Endothelial cell of umbilical vein (primary cell): ENCODE results near the gene NR4A1. TPM values are rescaled to one million over a fixed set of nuclear protein-coding genes. Genes with fewer than 3 reads are reported as not detected.

Source experiments
- BruUV-seq: library from RNA; stranded (reverse); fragments of 400-500 nt; replicated peaks from 2 replicates; lab custom pipeline; 2021; lab: Mats Ljungman, UMichigan
- CTCF ChIA-PET: fragments of 300-600, 350-600 bp; sonication (Branson Sonifier 250); formaldehyde crosslinking; loops from one replicate; lab custom pipeline; 2021; ENCODE audit warnings: antibody characterized with exemption, inconsistent platforms; lab: Charles Lee
- POLR2A ChIA-PET: fragments of 300-600, 350-600 bp; sonication (Branson Sonifier 250); formaldehyde crosslinking; loops from one replicate; lab custom pipeline; 2021; ENCODE audit warnings: antibody characterized with exemption, inconsistent platforms; lab: Charles Lee
- DNase-seq: peaks from one replicate; pipeline ENCODE4 v3.0.0-alpha.2; 2011; ENCODE audit warnings: low read depth, low spot score
- FAIRE-seq: peaks from 2 replicates; lab custom pipeline; 2011; peaks lifted over from hg19 to GRCh38; lab: Jason Lieb, UNC
- H2AFZ ChIP-seq: 2 replicates; pipeline ENCODE4 v1.6.0; 2012; ENCODE audit warnings: low read depth, low read length, control low read depth, inconsistent platforms
- H3K27ac ChIP-seq: 2 replicates; pipeline ENCODE4 v1.5.1; 2011; ENCODE audit warnings: low read depth, mild to moderate bottlenecking, control low read depth, low read length, moderate library complexity; ENCODE audit not compliant: insufficient read depth
- H3K27me3 ChIP-seq, 2 experiments: 2 replicates each; pipeline versions ENCODE4 v1.6.0 to v1.6.1; 2011; ENCODE audit warnings: low read length in 2 of 2, mixed read lengths in 1 of 2; ENCODE audit not compliant: control insufficient read depth in 2 of 2, insufficient read depth in 2 of 2
- H3K36me3 ChIP-seq, 2 experiments: 2 replicates in 1 of 2; 3 replicates in 1 of 2; pipeline ENCODE4 v1.5.1; 2011; ENCODE audit warnings: low read length in 2 of 2, mild to moderate bottlenecking in 1 of 2, moderate library complexity in 1 of 2; ENCODE audit not compliant: control insufficient read depth in 2 of 2, insufficient read depth in 2 of 2; ENCODE audit errors: extremely low read depth in 1 of 2
- H3K4me1 ChIP-seq: 3 replicates; pipeline ENCODE4 v1.5.1; 2011; ENCODE audit warnings: mild to moderate bottlenecking, low read length; ENCODE audit not compliant: control insufficient read depth, insufficient read depth; ENCODE audit errors: extremely low read depth
- H3K4me2 ChIP-seq: 2 replicates; pipeline ENCODE4 v1.6.1; 2011; ENCODE audit warnings: low read length, control low read depth, mixed read lengths; ENCODE audit not compliant: insufficient read depth
- H3K4me3 ChIP-seq, 3 experiments: fragments of 200-600 bp in 1 of 3; sonication (generic), shearing (Covaris generic) in 1 of 3; replicated peaks in 1 of 3; 2 replicates each; pipeline ENCODE4 v1.5.1; 2011 to 2016; ENCODE audit warnings: control low read depth in 3 of 3, low read length in 3 of 3, mild to moderate bottlenecking in 2 of 3, inconsistent platforms in 1 of 3, low read depth in 1 of 3, moderate library complexity in 1 of 3; ENCODE audit not compliant: insufficient read depth in 1 of 3
- H3K79me2 ChIP-seq: 2 replicates; pipeline ENCODE4 v1.6.0; 2012; ENCODE audit warnings: low read length, inconsistent platforms; ENCODE audit not compliant: control insufficient read depth, insufficient read depth
- H3K9ac ChIP-seq: replicated peaks from 2 replicates; pipeline ENCODE3; 2011; ENCODE audit warnings: low read length, control low read depth; ENCODE audit not compliant: insufficient read depth; ENCODE audit errors: extremely low read depth
- H3K9me1 ChIP-seq: replicated peaks from 3 replicates; pipeline ENCODE4 v1.6.0; 2011; ENCODE audit warnings: mild to moderate bottlenecking, low read length; ENCODE audit not compliant: control insufficient read depth, insufficient read depth; ENCODE audit errors: extremely low read depth
- H3K9me3 ChIP-seq: replicated peaks from 2 replicates; pipeline ENCODE4 v1.5.1; 2012; ENCODE audit warnings: low read length, inconsistent platforms; ENCODE audit not compliant: control insufficient read depth, insufficient read depth
- H4K20me1 ChIP-seq: replicated peaks from 2 replicates; pipeline ENCODE3; 2011; ENCODE audit warnings: mild to moderate bottlenecking, low read length; ENCODE audit not compliant: control insufficient read depth, insufficient read depth; ENCODE audit errors: extremely low read depth
- CTCF ChIP-seq, 2 donors: IDR thresholded peaks; 1 replicate in 1 of 2; 2 replicates in 1 of 2; pipeline ENCODE4 v1.5.1; 2011; ENCODE audit warnings: low read length in 2 of 2, mild to moderate bottlenecking in 2 of 2, moderate library complexity in 2 of 2, control low read depth in 1 of 2, inconsistent platforms in 1 of 2, low read depth in 1 of 2; ENCODE audit not compliant: insufficient read depth in 1 of 2; ENCODE audit errors: extremely low read depth in 1 of 2
- EZH2 ChIP-seq: IDR thresholded peaks from 2 replicates; pipeline ENCODE4 v1.6.1; 2012; ENCODE audit warnings: borderline replicate concordance, low read depth, mild to moderate bottlenecking, moderate library complexity, low read length, inconsistent platforms; ENCODE audit not compliant: severe bottlenecking
- FOS ChIP-seq: IDR thresholded peaks from 2 replicates; pipeline ENCODE4 v1.6.1; 2011; ENCODE audit warnings: mild to moderate bottlenecking, low read length, moderate library complexity, borderline replicate concordance; ENCODE audit not compliant: insufficient read depth
- GATA2 ChIP-seq: IDR thresholded peaks from 2 replicates; pipeline ENCODE4 v1.7.0; 2011; ENCODE audit warnings: low read depth, mild to moderate bottlenecking, moderate library complexity, mixed read lengths, low read length; ENCODE audit not compliant: insufficient read length, insufficient read depth
- JUN ChIP-seq: IDR thresholded peaks from 2 replicates; pipeline ENCODE4 v1.6.1; 2011; ENCODE audit warnings: borderline replicate concordance, low read depth; ENCODE audit not compliant: insufficient read length, insufficient read depth
- MYC ChIP-seq: IDR thresholded peaks from one replicate; pipeline ENCODE4 v1.6.1; 2011; ENCODE audit warnings: mild to moderate bottlenecking, low read depth, low read length
- POLR2A ChIP-seq: IDR thresholded peaks from 2 replicates; pipeline ENCODE4 v1.6.1; 2012; ENCODE audit warnings: low read depth, mild to moderate bottlenecking, control low read depth, low read length
- POLR2AphosphoS5 ChIP-seq: IDR thresholded peaks from 2 replicates; pipeline ENCODE4 v1.6.1; 2012; ENCODE audit warnings: low read depth, mild to moderate bottlenecking, control low read depth, low read length, moderate library complexity; ENCODE audit not compliant: insufficient read depth
- dilution Hi-C: fragments of 300-500 bp; cut with MboI; formaldehyde crosslinking; loops from one replicate; pipeline ENCODE4 v1.15.0; 2019; ENCODE audit warnings: low sequenced_read_pairs; ENCODE audit not compliant: extremely low pct_ligation_motif_present
- intact Hi-C: fragments of 100-400 bp; cut with micrococcal nuclease; formaldehyde crosslinking; loops from one replicate; pipeline ENCODE4 v1.10.0; 2022
- polyA plus RNA-seq, 4 experiments: library from polyadenylated mRNA; depleted of rRNA in 3 of 4; stranded (reverse) in 3 of 4; unstranded in 1 of 4; fragments of >200 nt; gene quantifications; 2 replicates each; pipeline versions ENCODE4 v1.2.1 to v1.2.3, GENCODE V29; 2011 to 2012; ENCODE audit warnings: missing spikeins in 1 of 4
- total RNA-seq: library from RNA; stranded (reverse); gene quantifications from 2 replicates; pipeline ENCODE4 v1.2.3, GENCODE V29; 2021
- TF ChIP-seq, protein P1 (sequence below): IDR thresholded peaks from 2 replicates; pipeline ENCODE4 v1.6.1; 2011; ENCODE audit not compliant: insufficient read depth, insufficient read length

The NR4A1 gene
- total and polyA plus RNA-seq, 2 donors (not counting 3 experiments of a cell fraction or from before 2014, with no cell fraction given) = 6.8 to 18.2 TPM

GRCh38 chr12:52032446-52032803 lies 18.8 kb upstream of the NR4A1 start:
- ChIA-PET CTCF (interaction anchor here (0.6 to 6.7 kb wide), 26 partner anchors 9 to 949 kb away, joined by 3 to 68 read pairs (median 5); partner anchors contain the start of genes ATG101, NR4A1 and TAMALIN), POLR2A (interaction anchor here (0.6 to 1.4 kb wide), 7 partner anchors 12 to 37 kb away, joined by 3 to 15 read pairs (median 4); partner anchors contain the start of genes ATG101 and TAMALIN)
- Histone ChIP-seq H3K9me3 (no peaks in the 10 kb centered on the region), H3K4me2 (peak overlapping the region; percentile 92), H2AFZ (peak overlapping the region; percentile 76), H4K20me1 (no peaks in the 10 kb centered on the region), H3K9ac (peak overlapping the region; percentile 78), H3K79me2 (no peaks in the 10 kb centered on the region), H3K27ac (peak overlapping the region; percentile 68), H3K4me1 (peaks cover 18% of the 10 kb centered on the region), H3K27me3 (no peaks in the 10 kb centered on the region), H3K9me1 (no peaks in the 10 kb centered on the region), H3K36me3 (no peaks in the 10 kb centered on the region), H3K4me3 (peak overlapping the region in 2 of 3 experiments; percentile 14 to 60)
- intact Hi-C loops (no loop called here), dilution Hi-C loops (no loop called here)
- DNase-seq (peak; percentile 56), FAIRE-seq (no peak)
- TSS peak; percentile 53 for BruUV-seq
- TF ChIP-seq, protein P1, sequence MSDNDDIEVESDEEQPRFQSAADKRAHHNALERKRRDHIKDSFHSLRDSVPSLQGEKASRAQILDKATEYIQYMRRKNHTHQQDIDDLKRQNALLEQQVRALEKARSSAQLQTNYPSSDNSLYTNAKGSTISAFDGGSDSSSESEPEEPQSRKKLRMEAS = no peak
- TF ChIP-seq JUN = no peak
- TF ChIP-seq MYC = no peak
- no peak for TF ChIP-seq FOS
- no peak for TF ChIP-seq CTCF (IDR thresholded peaks at IDR 0.05; ENCODE audit: extremely low read depth in 1 of 2, insufficient read depth in 1 of 2, low read depth in 1 of 2, low read length in 2 of 2)
- no peak for TF ChIP-seq POLR2AphosphoS5
- no peak for TF ChIP-seq EZH2
- TF ChIP-seq POLR2A = no peak
- TF ChIP-seq GATA2 = no peak
